GM04504 (cell line): Measurements from ENCODE around the gene CD46.
"Not testable (repeated sequence)": the region's sequence is repeated elsewhere in the genome, so short reads cannot be mapped to it uniquely, and the experiment has no call there.

Experiments
- DNase-seq: peaks from one replicate; pipeline ENCODE4 v3.0.0-alpha.2; 2012; ENCODE audit warnings: low read depth

CD46 gene

GRCh38 chr1:207751463-207751789, 428 bp upstream of the CD46 start:
- DNase-seq: not testable (repeated sequence)

- DNase-seq: no peak
Observed at GRCh38 chr1:207752456-207752998, 673 bp downstream of the CD46 start.

GRCh38 chr1:207753611-207754010, 1.8 kb downstream of the CD46 start:
- no peak for DNase-seq

GRCh38 chr1:207754011-207754410, 2.2 kb downstream of the CD46 start:
- DNase-seq: no peak

GRCh38 chr1:207754974-207755700, 3.3 kb downstream of the CD46 start:
- no peak for DNase-seq

- no peak for DNase-seq
Observed at GRCh38 chr1:207755846-207756693, 4.2 kb downstream of the CD46 start.

GRCh38 chr1:207762622-207763021, 10.8 kb downstream of the CD46 start:
- DNase-seq: no peak

GRCh38 chr1:207763091-207763490, 11.2 kb downstream of the CD46 start:
- DNase-seq: no peak

- no peak for DNase-seq
Observed at GRCh38 chr1:207763972-207764371, 12.1 kb downstream of the CD46 start.

GRCh38 chr1:207766569-207766968, 14.7 kb downstream of the CD46 start:
- no peak for DNase-seq

- not testable (repeated sequence) for DNase-seq
Observed at GRCh38 chr1:207770514-207770913, 18.7 kb downstream of the CD46 start.

- DNase-seq: not testable (repeated sequence)
Observed at GRCh38 chr1:207776045-207776444, 24.2 kb downstream of the CD46 start.

- not testable (repeated sequence) for DNase-seq
Observed at GRCh38 chr1:207777412-207777811, 25.6 kb downstream of the CD46 start.

- DNase-seq: no peak
Observed at GRCh38 chr1:207779008-207779407, 27.2 kb downstream of the CD46 start.

- DNase-seq: no peak
Observed at GRCh38 chr1:207781312-207781711, 29.5 kb downstream of the CD46 start.

- DNase-seq: no peak
Observed at GRCh38 chr1:207787776-207788175, 35.9 kb downstream of the CD46 start.

GRCh38 chr1:207789386-207789785, 37.5 kb downstream of the CD46 start:
- no peak for DNase-seq

- DNase-seq: no peak
Observed at GRCh38 chr1:207789792-207790787, 38.2 kb downstream of the CD46 start.

- DNase-seq: no peak
Observed at GRCh38 chr1:207791290-207791689, 39.4 kb downstream of the CD46 start.

- DNase-seq: no peak
Observed at GRCh38 chr1:207793327-207793726, 41.5 kb downstream of the CD46 start.

GRCh38 chr1:207794861-207795260, 43.0 kb downstream of the CD46 start:
- DNase-seq: no peak
